GM12878 (cell line): ENCODE measurements around the gene MYADM. TPM values are rescaled to one million over a fixed set of nuclear protein-coding genes. Genes with fewer than 3 reads are reported as not detected.

ENCODE experiments used
- CBX5 ChIP-seq: sonication (generic); IDR thresholded peaks from 2 replicates; pipeline ENCODE4 v1.6.1; 2016; ENCODE audit warnings: low read depth, moderate library complexity, mild to moderate bottlenecking, inconsistent platforms
- E4F1 ChIP-seq: fragments of 450-650 bp; IDR thresholded peaks from 2 replicates; pipeline ENCODE4 v1.6.1; 2018; ENCODE audit warnings: borderline replicate concordance, mild to moderate bottlenecking; ENCODE audit not compliant: partially characterized antibody
- MXI1 ChIP-seq: fragments of 150-350 bp; IDR thresholded peaks from 2 replicates; pipeline ENCODE4 v1.6.1; 2011; ENCODE audit warnings: low read depth, mild to moderate bottlenecking, inconsistent platforms, low read length, improper control_type of control experiment
- NRF1 ChIP-seq: conservative IDR thresholded peaks from 2 replicates; pipeline ENCODE4 v1.6.1; 2011; ENCODE audit warnings: mild to moderate bottlenecking, low read depth, low read length, improper control_type of control experiment
- ZBTB11 ChIP-seq: fragments of 450-650 bp; formaldehyde crosslinking; IDR thresholded peaks from 2 replicates; pipeline ENCODE4 v1.5.0; 2022; ENCODE audit warnings: mild to moderate bottlenecking, missing genetic modification characterization
- ZBTB33 ChIP-seq: fragments of 450-650 bp; IDR thresholded peaks from 2 replicates; pipeline ENCODE4 v1.6.1; 2017; ENCODE audit warnings: mild to moderate bottlenecking
- polyA plus RNA-seq, 11 experiments: library from polyadenylated mRNA; depleted of rRNA in 4 of 11; unstranded in 6 of 11; stranded (reverse) in 5 of 11; fragments of >200 nt; fragmentation: Nextera tagmentation in 4 of 11; fragmentation: Illumina TruSeq in 1 of 11; extraction: Ambion mirVana in 4 of 11; extraction: Trizol in 1 of 11; gene quantifications; 1 replicate in 1 of 11; 2 replicates in 10 of 11; pipeline versions ENCODE4 v1.2.1 to v1.2.3, GENCODE V29; 2011 to 2016; ENCODE audit warnings: inconsistent platforms in 2 of 11, missing spikeins in 2 of 11, low read depth in 1 of 11
- total RNA-seq, 4 experiments: library from RNA; depleted of rRNA in 3 of 4; stranded (reverse); fragments of >200 nt in 3 of 4; fragmentation: Illumina TruSeq in 1 of 4; extraction: Trizol in 1 of 4; gene quantifications; 2 replicates each; pipeline versions ENCODE4 v1.2.1 to v1.2.3, GENCODE V29; 2013 to 2021

The MYADM gene
- total and polyA plus RNA-seq, 10 of the 15 experiments (the other 5 are each of a cell fraction or from before 2014, with no cell fraction given) = 0.04 to 0.46 (median 0.10) TPM

- TF ChIP-seq ZBTB33 (no peak), E4F1 (no peak), ZBTB11 (CRISPR knock-in tag) (no peak), CBX5 (no peak), MXI1 (no peak), NRF1 (no peak)
Observed at GRCh38 chr19:53873773-53874605, 6.3 kb downstream of the MYADM start (continued).
